SU-DHL-6 (cell line): Measurements from ENCODE around the gene MMP13.

Experiments
- H2AFZ ChIP-seq: fragments of 200-600 bp; sonication (generic); 2 replicates; pipeline ENCODE4 v1.6.1; 2014; ENCODE audit warnings: low read depth, mild to moderate bottlenecking, moderate library complexity, mixed read lengths, antibody characterized with exemption, low read length; ENCODE audit not compliant: severe bottlenecking
- H3F3A ChIP-seq: fragments of 200-600 bp; shearing (Covaris generic); 2 replicates; pipeline ENCODE4 v1.6.0; 2016; ENCODE audit warnings: antibody characterized with exemption, mild to moderate bottlenecking; ENCODE audit not compliant: insufficient read depth
- H3K27ac ChIP-seq: fragments of 200-600 bp; sonication (generic); 2 replicates; pipeline ENCODE4 v1.5.1; 2016; ENCODE audit warnings: low read depth, mild to moderate bottlenecking, low read length, moderate library complexity, mixed read lengths
- H3K27me3 ChIP-seq: fragments of 200-600 bp; sonication (generic), shearing (Covaris generic); 2 replicates; pipeline ENCODE4 v1.6.0; 2014; ENCODE audit warnings: mild to moderate bottlenecking, low read length
- H3K36me3 ChIP-seq: fragments of 200-600 bp; sonication (generic); 2 replicates; pipeline ENCODE4 v1.6.1; 2014; ENCODE audit warnings: mild to moderate bottlenecking, low read length, mixed read lengths
- H3K4me2 ChIP-seq: fragments of 300-600, 200-600 bp; shearing (Covaris generic), sonication (generic); 2 replicates; pipeline ENCODE4 v1.6.0; 2014; ENCODE audit warnings: low read length, low read depth, mild to moderate bottlenecking; ENCODE audit not compliant: poor library complexity, severe bottlenecking
- H3K4me3 ChIP-seq: fragments of 200-600 bp; sonication (generic); 2 replicates; pipeline ENCODE4 v1.5.1; 2014; ENCODE audit warnings: antibody characterized with exemption, low read length, mild to moderate bottlenecking, mixed read lengths; ENCODE audit not compliant: insufficient read depth, poor library complexity, severe bottlenecking
- H3K79me2 ChIP-seq: fragments of 200-600 bp; sonication (generic); 2 replicates; pipeline ENCODE4 v1.6.1; 2014; ENCODE audit warnings: mild to moderate bottlenecking, low read length, moderate library complexity; ENCODE audit not compliant: insufficient read depth
- H3K9ac ChIP-seq: fragments of 200-600 bp; sonication (generic); 2 replicates; pipeline ENCODE4 v1.7.0; 2014; ENCODE audit warnings: mild to moderate bottlenecking, low read length
- H3K9me2 ChIP-seq: fragments of 200-600 bp; sonication (generic); replicated peaks from 2 replicates; pipeline ENCODE4 v1.6.1; 2014; ENCODE audit warnings: low read length; ENCODE audit not compliant: insufficient read depth
- H3K9me3 ChIP-seq: fragments of 200-600 bp; sonication (generic); 2 replicates; pipeline ENCODE4 v1.6.1; 2014; ENCODE audit warnings: low read length, mixed read lengths; ENCODE audit not compliant: insufficient read depth
- H4K20me1 ChIP-seq: fragments of 200-600 bp; sonication (generic); 2 replicates; pipeline ENCODE4 v1.6.1; 2014; ENCODE audit warnings: low read depth, mild to moderate bottlenecking, antibody characterized with exemption, low read length, moderate library complexity, mixed read lengths
- EZH2phosphoT487 ChIP-seq: fragments of 200-600 bp; sonication (generic), shearing (Covaris generic); conservative IDR thresholded peaks from 2 replicates; pipeline ENCODE4 v1.6.1; 2018; ENCODE audit warnings: mild to moderate bottlenecking, antibody characterized with exemption, low read length, moderate library complexity, mixed read lengths
- TF ChIP-seq, protein P1 (sequence below): fragments of 200-600 bp; sonication (generic); IDR thresholded peaks from one replicate; pipeline ENCODE4 v1.5.1; 2017; ENCODE audit warnings: antibody characterized with exemption, mild to moderate bottlenecking, low read length, moderate library complexity; ENCODE audit not compliant: insufficient read depth, poor library complexity, severe bottlenecking

Gene MMP13

GRCh38 chr11:102967497-102967896 is 12.0 kb upstream of the MMP13 start:
- H3K36me3 ChIP-seq, result no peaks in the 10 kb centered on the region
- no peaks in the 10 kb centered on the region for H3F3A ChIP-seq
- H4K20me1 ChIP-seq, result no peaks in the 10 kb centered on the region
- H2AFZ ChIP-seq, result no peak overlapping the region
- no peak overlapping the region for H3K9ac ChIP-seq
- H3K27me3 ChIP-seq, result no peaks in the 10 kb centered on the region
- H3K9me3 ChIP-seq, result no peaks in the 10 kb centered on the region
- TF ChIP-seq EZH2phosphoT487, result no peak
- TF ChIP-seq, protein P1, sequence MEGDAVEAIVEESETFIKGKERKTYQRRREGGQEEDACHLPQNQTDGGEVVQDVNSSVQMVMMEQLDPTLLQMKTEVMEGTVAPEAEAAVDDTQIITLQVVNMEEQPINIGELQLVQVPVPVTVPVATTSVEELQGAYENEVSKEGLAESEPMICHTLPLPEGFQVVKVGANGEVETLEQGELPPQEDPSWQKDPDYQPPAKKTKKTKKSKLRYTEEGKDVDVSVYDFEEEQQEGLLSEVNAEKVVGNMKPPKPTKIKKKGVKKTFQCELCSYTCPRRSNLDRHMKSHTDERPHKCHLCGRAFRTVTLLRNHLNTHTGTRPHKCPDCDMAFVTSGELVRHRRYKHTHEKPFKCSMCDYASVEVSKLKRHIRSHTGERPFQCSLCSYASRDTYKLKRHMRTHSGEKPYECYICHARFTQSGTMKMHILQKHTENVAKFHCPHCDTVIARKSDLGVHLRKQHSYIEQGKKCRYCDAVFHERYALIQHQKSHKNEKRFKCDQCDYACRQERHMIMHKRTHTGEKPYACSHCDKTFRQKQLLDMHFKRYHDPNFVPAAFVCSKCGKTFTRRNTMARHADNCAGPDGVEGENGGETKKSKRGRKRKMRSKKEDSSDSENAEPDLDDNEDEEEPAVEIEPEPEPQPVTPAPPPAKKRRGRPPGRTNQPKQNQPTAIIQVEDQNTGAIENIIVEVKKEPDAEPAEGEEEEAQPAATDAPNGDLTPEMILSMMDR, result no peak
- no peaks in the 10 kb centered on the region for H3K79me2 ChIP-seq
- H3K4me3 ChIP-seq, result no peak overlapping the region
- H3K4me2 ChIP-seq, result no peak overlapping the region
- H3K9me2 ChIP-seq, result no peaks in the 10 kb centered on the region
- no peak overlapping the region for H3K27ac ChIP-seq

DNA sequence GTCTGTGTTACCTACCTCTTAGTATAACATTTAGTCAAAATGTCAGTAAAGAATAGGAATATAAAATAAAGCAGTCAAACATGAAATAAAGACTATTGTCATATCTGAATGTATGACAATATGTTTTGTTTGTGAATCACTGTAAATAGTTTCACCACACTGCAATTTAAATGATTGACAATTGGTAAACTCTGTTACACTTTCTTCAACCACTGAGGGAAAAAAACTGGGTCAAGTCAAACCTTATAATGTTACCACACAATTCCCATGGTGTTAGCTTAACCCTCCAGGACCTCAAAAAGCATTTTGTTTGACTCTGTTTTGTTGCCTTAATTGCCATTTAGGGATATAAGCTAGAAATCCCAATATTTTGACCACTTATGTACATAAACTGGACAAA is 10.5 kb upstream of the MMP13 start:
- TF ChIP-seq EZH2phosphoT487, result no peak
- TF ChIP-seq, protein P1, result no peak

GRCh38 chr11:102964867-102965266 is 9.3 kb upstream of the MMP13 start:
- no peak overlapping the region for H2AFZ ChIP-seq
- no peaks in the 10 kb centered on the region for H3K9me3 ChIP-seq
- H3K36me3 ChIP-seq, result no peaks in the 10 kb centered on the region
- H4K20me1 ChIP-seq, result no peaks in the 10 kb centered on the region
- H3F3A ChIP-seq, result no peaks in the 10 kb centered on the region
- H3K79me2 ChIP-seq, result no peaks in the 10 kb centered on the region
- H3K9me2 ChIP-seq, result no peaks in the 10 kb centered on the region
- H3K27ac ChIP-seq, result no peak overlapping the region
- H3K9ac ChIP-seq, result no peak overlapping the region
- H3K27me3 ChIP-seq, result no peaks in the 10 kb centered on the region
- no peak overlapping the region for H3K4me2 ChIP-seq
- no peak for TF ChIP-seq EZH2phosphoT487
- TF ChIP-seq, protein P1, result no peak
- H3K4me3 ChIP-seq, result no peak overlapping the region

More for the DNA sequence above, 10.5 kb upstream of the MMP13 start:
- no peaks in the 10 kb centered on the region for H3K79me2 ChIP-seq
- H3K36me3 ChIP-seq, result no peaks in the 10 kb centered on the region
- H3F3A ChIP-seq, result no peaks in the 10 kb centered on the region
- no peak overlapping the region for H3K4me2 ChIP-seq
- no peaks in the 10 kb centered on the region for H3K9me3 ChIP-seq
- no peak overlapping the region for H3K27ac ChIP-seq
- H2AFZ ChIP-seq, result no peak overlapping the region
- no peak overlapping the region for H3K9ac ChIP-seq
- H3K9me2 ChIP-seq, result no peaks in the 10 kb centered on the region
- H3K27me3 ChIP-seq, result no peaks in the 10 kb centered on the region
- no peaks in the 10 kb centered on the region for H4K20me1 ChIP-seq
- H3K4me3 ChIP-seq, result no peak overlapping the region

DNA sequence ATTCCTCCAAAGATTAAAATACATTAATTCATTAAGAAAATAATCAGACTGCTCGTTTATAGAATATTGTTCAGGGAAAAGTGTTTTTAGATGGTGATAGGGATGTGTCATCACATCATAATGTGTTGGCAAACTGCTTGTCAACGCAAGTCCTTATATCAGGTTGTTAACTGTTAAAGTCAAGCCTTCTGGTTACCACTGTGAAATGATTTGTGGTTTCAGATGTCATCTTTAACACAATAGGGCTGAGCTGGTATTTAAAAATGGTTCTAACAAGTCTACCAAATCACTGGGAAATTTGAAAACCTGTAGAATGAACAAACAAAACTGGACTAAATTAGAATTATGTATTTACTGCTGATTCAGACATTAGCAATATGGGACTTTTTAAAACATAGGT is 2.4 kb upstream of the MMP13 start:
- TF ChIP-seq, protein P1, result no peak
- no peak for TF ChIP-seq EZH2phosphoT487
- Histone ChIP-seq H3K9ac (no peak overlapping the region), H3K4me2 (no peak overlapping the region), H3K36me3 (no peaks in the 10 kb centered on the region), H3K9me2 (no peaks in the 10 kb centered on the region), H2AFZ (no peak overlapping the region), H3K4me3 (no peak overlapping the region), H4K20me1 (no peaks in the 10 kb centered on the region), H3K79me2 (no peaks in the 10 kb centered on the region), H3F3A (no peaks in the 10 kb centered on the region), H3K9me3 (no peaks in the 10 kb centered on the region), H3K27ac (no peak overlapping the region), H3K27me3 (no peaks in the 10 kb centered on the region)
